H1 (cell line): ENCODE results near the gene TMEM92. TPM values are rescaled to one million over a fixed set of nuclear protein-coding genes. Genes with fewer than 3 reads are reported as not detected.
"Not testable (repeated sequence)": the region's sequence is repeated elsewhere in the genome, so short reads cannot be mapped to it uniquely, and the experiment has no call there.

ENCODE experiments used
- CTCF ChIA-PET: fragments of 300-600 bp; sonication (Branson Sonifier 250); formaldehyde crosslinking; loops from one replicate; lab custom pipeline; 2021; ENCODE audit not compliant: partially characterized antibody; lab: Charles Lee
- POLR2A ChIA-PET: fragments of 300-600 bp; sonication (Branson Sonifier 250); formaldehyde crosslinking; loops from one replicate; lab custom pipeline; 2021; ENCODE audit warnings: inconsistent platforms; ENCODE audit not compliant: partially characterized antibody; lab: Charles Lee
- DNase-seq, 2 experiments: peaks; one replicate each; pipeline versions ENCODE4 v3.0.0 to v3.0.0-alpha.2; 2010 to 2022; ENCODE audit warnings: low spot score in 2 of 2, low read depth in 1 of 2, mixed read lengths in 1 of 2
- FAIRE-seq: peaks from 2 replicates; lab custom pipeline; 2011; peaks lifted over from hg19 to GRCh38; lab: Jason Lieb, UNC
- H2AFZ ChIP-seq: 2 replicates; pipeline ENCODE4 v1.8.1; 2012; ENCODE audit warnings: low read length, inconsistent platforms
- H2AK5ac ChIP-seq: 2 replicates; pipeline ENCODE4 v1.6.1; 2013; ENCODE audit warnings: low read depth, low read length
- H2BK120ac ChIP-seq: replicated peaks from 2 replicates; pipeline ENCODE3; 2013; ENCODE audit warnings: low read depth, low read length, inconsistent platforms
- H2BK12ac ChIP-seq: 2 replicates; pipeline ENCODE4 v1.6.1; 2013; ENCODE audit warnings: low read depth, low read length
- H2BK15ac ChIP-seq: 2 replicates; pipeline ENCODE4 v1.6.1; 2013; ENCODE audit warnings: low read length
- H2BK20ac ChIP-seq: 2 replicates; pipeline ENCODE4 v1.6.1; 2013; ENCODE audit warnings: low read length
- H2BK5ac ChIP-seq: 2 replicates; pipeline ENCODE4 v1.6.1; 2013; ENCODE audit warnings: low read depth, low read length
- H3K14ac ChIP-seq: 2 replicates; pipeline ENCODE4 v1.6.1; 2013; ENCODE audit warnings: inconsistent platforms; ENCODE audit not compliant: insufficient read length
- H3K18ac ChIP-seq: 2 replicates; pipeline ENCODE4 v1.6.1; 2013; ENCODE audit warnings: low read length; ENCODE audit errors: extremely low read depth
- H3K23ac ChIP-seq: 2 replicates; pipeline ENCODE4 v1.6.1; 2013; ENCODE audit warnings: inconsistent platforms; ENCODE audit not compliant: insufficient read length
- H3K23me2 ChIP-seq: 2 replicates; pipeline ENCODE4 v1.6.1; 2013; ENCODE audit warnings: low read depth, low read length
- H3K27ac ChIP-seq: 2 replicates; pipeline ENCODE4 v1.6.1; 2011; ENCODE audit warnings: low read depth, low read length, inconsistent platforms
- H3K27me3 ChIP-seq, 4 experiments: replicated peaks in 1 of 4; 1 replicate in 1 of 4; 2 replicates in 3 of 4; pipeline versions ENCODE4 v1.6.1 to v1.8.1; 2011 to 2013; ENCODE audit warnings: low read length in 3 of 4, mild to moderate bottlenecking in 3 of 4, inconsistent platforms in 2 of 4, mixed read lengths in 2 of 4, moderate library complexity in 1 of 4; ENCODE audit not compliant: control insufficient read depth in 3 of 4, insufficient read depth in 3 of 4; ENCODE audit errors: extremely low read depth in 1 of 4
- H3K36me3 ChIP-seq, 4 experiments: 2 replicates each; pipeline versions ENCODE4 v1.6.1 to v1.8.1; 2011 to 2013; ENCODE audit warnings: mild to moderate bottlenecking in 4 of 4, low read length in 3 of 4, moderate library complexity in 2 of 4, control low read depth in 1 of 4, inconsistent platforms in 1 of 4; ENCODE audit not compliant: insufficient read depth in 4 of 4, control insufficient read depth in 2 of 4
- H3K4ac ChIP-seq: replicated peaks from 2 replicates; pipeline ENCODE3; 2013; ENCODE audit warnings: low read length, low read depth, mixed read lengths, inconsistent platforms; ENCODE audit not compliant: insufficient read length
- H3K4me1 ChIP-seq, 4 experiments: replicated peaks in 1 of 4; 1 replicate in 1 of 4; 2 replicates in 3 of 4; pipeline versions ENCODE4 v1.6.1 to v1.8.1; 2011 to 2013; ENCODE audit warnings: low read length in 3 of 4, inconsistent platforms in 2 of 4, mixed read lengths in 1 of 4; ENCODE audit not compliant: insufficient read depth in 4 of 4, control insufficient read depth in 3 of 4
- H3K4me2 ChIP-seq, 2 experiments: 2 replicates each; pipeline versions ENCODE4 v1.6.1 to v1.8.1; 2011 to 2013; ENCODE audit warnings: low read depth in 2 of 2, low read length in 2 of 2, control low read depth in 1 of 2, inconsistent platforms in 1 of 2, mild to moderate bottlenecking in 1 of 2; ENCODE audit not compliant: insufficient read depth in 1 of 2
- H3K4me3 ChIP-seq, 4 experiments: fragments of 200-600, 300-600 bp in 1 of 4; sonication (generic), shearing (Covaris generic), sonication (Bioruptor Twin) in 1 of 4; 2 replicates each; pipeline versions ENCODE4 v1.5.1 to v1.8.1; 2011 to 2016; ENCODE audit warnings: low read length in 4 of 4, low read depth in 3 of 4, control low read depth in 2 of 4, inconsistent platforms in 2 of 4, mild to moderate bottlenecking in 2 of 4, mixed read lengths in 1 of 4, moderate library complexity in 1 of 4; ENCODE audit not compliant: insufficient read depth in 2 of 4; ENCODE audit errors: extremely low read depth in 1 of 4
- H3K56ac ChIP-seq: replicated peaks from 2 replicates; pipeline ENCODE3; 2013; ENCODE audit warnings: low read depth, mild to moderate bottlenecking, mixed read lengths, low read length, inconsistent platforms; ENCODE audit not compliant: insufficient read length
- H3K79me1 ChIP-seq: 2 replicates; pipeline ENCODE4 v1.6.1; 2013; ENCODE audit warnings: low read depth, low read length, control low read depth
- H3K79me2 ChIP-seq, 2 experiments: 2 replicates each; pipeline versions ENCODE4 v1.6.1 to v1.8.1; 2012 to 2013; ENCODE audit warnings: low read length in 2 of 2, mild to moderate bottlenecking in 2 of 2, inconsistent platforms in 1 of 2; ENCODE audit not compliant: insufficient read depth in 2 of 2, control insufficient read depth in 1 of 2
- H3K9ac ChIP-seq, 4 experiments: replicated peaks in 1 of 4; 1 replicate in 1 of 4; 2 replicates in 3 of 4; pipeline versions ENCODE4 v1.6.1 to v1.8.1; 2011 to 2013; ENCODE audit warnings: low read depth in 3 of 4, low read length in 3 of 4, control low read depth in 2 of 4, mild to moderate bottlenecking in 2 of 4, moderate library complexity in 2 of 4, inconsistent platforms in 1 of 4; ENCODE audit errors: extremely low read depth in 1 of 4
- H3K9me3 ChIP-seq, 2 experiments: 2 replicates each; pipeline versions ENCODE4 v1.6.1 to v1.8.1; 2012 to 2013; ENCODE audit warnings: mild to moderate bottlenecking in 2 of 2, moderate library complexity in 2 of 2, control low read depth in 1 of 2, inconsistent platforms in 1 of 2, low read depth in 1 of 2, low read length in 1 of 2, mixed read lengths in 1 of 2; ENCODE audit not compliant: insufficient read depth in 2 of 2
- H4K20me1 ChIP-seq, 2 experiments: replicated peaks in 1 of 2; 2 replicates each; pipeline versions ENCODE3 to v1.8.1; 2011 to 2013; ENCODE audit warnings: inconsistent platforms in 2 of 2, low read length in 2 of 2, mild to moderate bottlenecking in 1 of 2; ENCODE audit not compliant: insufficient read depth in 2 of 2, control insufficient read depth in 1 of 2
- H4K5ac ChIP-seq: 2 replicates; pipeline ENCODE4 v1.6.1; 2013; ENCODE audit warnings: low read length, low read depth, mixed read lengths, inconsistent platforms; ENCODE audit not compliant: insufficient read length
- H4K8ac ChIP-seq: 2 replicates; pipeline ENCODE4 v1.8.0; 2013; ENCODE audit warnings: mild to moderate bottlenecking, moderate library complexity, low read length, inconsistent platforms; ENCODE audit not compliant: insufficient read depth; ENCODE audit errors: extremely low read depth
- H4K91ac ChIP-seq: replicated peaks from 2 replicates; pipeline ENCODE3; 2013; ENCODE audit warnings: low read length, mixed read lengths, inconsistent platforms; ENCODE audit not compliant: insufficient read length
- WGBS, 2 experiments: shearing (Covaris generic) in 1 of 2; methylation state at CpG; one replicate each; pipeline versions ENCODE4 v1.1.6 to v1.1.7; 2013 to 2015; ENCODE audit warnings: low lambda C conversion rate in 2 of 2, mixed read lengths in 2 of 2, inconsistent platforms in 1 of 2, low coverage in 1 of 2, missing lambda C conversion rate in 1 of 2; ENCODE audit not compliant: insufficient replicate concordance in 2 of 2, insufficient coverage in 1 of 2, insufficient read length in 1 of 2; ENCODE audit errors: extremely low coverage in 1 of 2, missing lambda C conversion rate in 1 of 2; 5-methylcytosine and 5-hydroxymethylcytosine counted together
- polyA plus RNA-seq, 7 experiments: library from polyadenylated mRNA; depleted of rRNA in 3 of 7; stranded (reverse) in 5 of 7; unstranded in 2 of 7; fragments of >200 nt in 5 of 7; fragments of 200-250 nt in 2 of 7; gene quantifications; 1 replicate in 5 of 7; 2 replicates in 1 of 7; 4 replicates in 1 of 7; pipeline versions ENCODE4 v1.2.1 to v1.2.3, GENCODE V29; 2011 to 2013; ENCODE audit warnings: missing spikeins in 2 of 7, mixed read lengths in 2 of 7
- total RNA-seq: library from RNA; stranded (reverse); fragmentation: NEBNext Ultra II Directional; extraction: Animal tissue kit (Norgen Biotek cat#: 25700); gene quantifications from 2 replicates; pipeline ENCODE4 v1.2.1, GENCODE V29; 2021

TMEM92 gene
- total and polyA plus RNA-seq, 2 of the 8 experiments (the other 6 are each of a cell fraction or from before 2014, with no cell fraction given) = 11.9 to 24.8 TPM

GRCh38 chr17:50271363-50271750 is 2.9 kb upstream of the TMEM92 start:
- ChIA-PET CTCF (interaction anchor here (0.6 to 41.5 kb wide), 16 partner anchors 10 to 1063 kb away, joined by 3 to 1349 read pairs (median 5); partner anchors contain the start of genes COL1A1 and SGCA), POLR2A (interaction anchor here (1.2 to 1.3 kb wide), 2 partner anchors 61 to 69 kb away, joined by 3 to 7 read pairs; partner anchors contain the start of gene COL1A1)
- not testable (repeated sequence) for H3K18ac ChIP-seq, H3K9ac ChIP-seq, DNase-seq, H3K23me2 ChIP-seq, H3K27ac ChIP-seq, H3K79me1 ChIP-seq, H3K4ac ChIP-seq, H2BK120ac ChIP-seq, H4K8ac ChIP-seq, H4K5ac ChIP-seq, H2AK5ac ChIP-seq, H2BK15ac ChIP-seq, FAIRE-seq, H4K20me1 ChIP-seq, H3K4me3 ChIP-seq, H3K79me2 ChIP-seq, H3K36me3 ChIP-seq, H2BK5ac ChIP-seq, H2BK20ac ChIP-seq, H3K23ac ChIP-seq, H3K9me3 ChIP-seq, H3K14ac ChIP-seq, H2BK12ac ChIP-seq, H3K56ac ChIP-seq, H4K91ac ChIP-seq, H3K4me2 ChIP-seq, H2AFZ ChIP-seq
- Histone ChIP-seq H3K27me3 (peaks cover 0 to 12% (median 5%) of the 10 kb centered on the region in 4 experiments; a peak in 3 of 7 replicates), H3K4me1 (peaks cover 2 to 21% (median 19%) of the 10 kb centered on the region in 4 experiments)
- WGBS, 2 experiments = 95% methylated on average over 4 of the region's 4 CpGs; no CpG with 5 or more reads in 1 of the 2 experiments
